Tibial artery (tissue), 4 donors: ENCODE results near the gene TOMM40L.

Source experiments
- DNase-seq, 2 donors: peaks; one replicate each; pipeline ENCODE4 v3.0.0-alpha.2; 2019
- H3K27ac ChIP-seq, 2 donors: fragments of 200-600 bp; sonication (generic) in 1 of 2; 1 replicate in 1 of 2; 2 replicates in 1 of 2; pipeline ENCODE4 v1.5.1; 2018 to 2019; ENCODE audit warnings: mild to moderate bottlenecking in 1 of 2
- H3K27me3 ChIP-seq, 2 donors: fragments of 200-600 bp; sonication (generic) in 1 of 2; one replicate each; pipeline versions ENCODE4 v1.5.1 to v1.6.0; 2016 to 2019
- H3K36me3 ChIP-seq, 3 donors: fragments of 200-600 bp; sonication (generic) in 2 of 3; one replicate each; pipeline ENCODE4 v1.5.1; 2016 to 2019; ENCODE audit warnings: mild to moderate bottlenecking in 2 of 3
- H3K4me1 ChIP-seq, 4 donors: fragments of 200-600 bp; sonication (generic) in 2 of 4; 1 replicate in 3 of 4; 2 replicates in 1 of 4; pipeline ENCODE4 v1.5.1; 2016 to 2019
- H3K4me3 ChIP-seq, 2 donors: fragments of 200-600 bp; sonication (generic) in 1 of 2; 1 replicate in 1 of 2; 2 replicates in 1 of 2; pipeline ENCODE4 v1.5.1; 2018 to 2019; ENCODE audit warnings: mild to moderate bottlenecking in 2 of 2
- H3K9me3 ChIP-seq, 3 donors: fragments of 200-600 bp; sonication (generic) in 1 of 3; one replicate each; pipeline ENCODE4 v1.5.1; 2016 to 2019
- CTCF ChIP-seq, 2 experiments: fragments of 200-600 bp in 1 of 2; fragments of 450-650 bp in 1 of 2; IDR thresholded peaks; one replicate each; pipeline ENCODE4 v1.5.1; 2017 to 2019; ENCODE audit warnings: antibody characterized with exemption in 2 of 2, mild to moderate bottlenecking in 1 of 2, moderate library complexity in 1 of 2
- intact Hi-C: fragments of 100-400 bp; cut with DNase I; formaldehyde crosslinking; loops from one replicate; pipeline ENCODE4 v1.15.0; 2023; ENCODE audit warnings: low total_unique reads

The TOMM40L gene

DNA sequence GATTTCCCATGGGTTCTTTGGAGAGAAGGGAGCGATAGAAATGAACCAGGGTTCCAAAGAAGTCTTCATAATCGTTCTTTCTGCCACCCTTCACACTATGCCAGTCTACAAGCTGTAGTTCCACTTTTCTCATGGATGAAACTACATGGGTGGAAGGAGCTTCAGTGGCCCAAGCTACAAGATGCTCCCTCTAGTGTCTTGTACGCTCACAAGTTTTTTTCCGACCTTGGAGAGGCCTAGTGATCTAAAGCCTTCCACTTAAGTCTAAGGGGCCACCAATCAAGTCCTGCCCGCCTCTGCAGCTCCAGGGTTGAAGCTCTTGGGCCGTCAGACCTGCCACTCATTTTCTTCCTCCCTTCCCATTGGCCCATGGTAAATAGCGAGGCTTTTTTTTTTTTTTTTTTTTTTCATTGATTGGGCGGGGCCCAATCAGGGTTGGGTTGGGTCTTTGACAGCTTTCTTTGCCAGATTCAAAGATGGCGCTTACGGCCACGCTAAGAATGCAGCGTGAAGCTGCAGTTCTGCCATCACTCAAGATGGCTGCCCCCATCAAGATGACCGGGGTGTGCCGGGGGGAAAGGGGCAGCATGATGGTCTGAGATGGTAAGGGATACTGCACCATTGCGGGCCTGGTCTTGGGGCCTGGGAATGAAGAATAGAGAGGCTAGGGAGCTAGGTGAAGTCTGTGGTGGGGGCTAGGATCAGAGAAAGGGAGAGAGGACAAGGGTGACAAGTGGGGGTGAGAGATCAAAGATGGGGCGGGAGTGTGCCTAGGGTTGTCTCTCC, at the start of gene TOMM40L:
TOMM40L (plus strand) TSS at position 527 of the 786 bp plus-strand sequence. CDS start 430 bp downstream, outside the sequence.
- intact Hi-C loops: loop anchor here (5.0 kb wide), 2 partner anchors 82 to 157 kb away; partner anchors contain the start of gene MPZ
- H3K4me1 ChIP-seq: peaks cover 0 to 22% (median 13%) of the 10 kb centered on the region in 4 donors
- H3K4me3 ChIP-seq: peak within 1 kb of the TSS; percentile 57 to 68
- H3K36me3 ChIP-seq: peaks cover 9 to 29% (median 22%) of the 10 kb centered on the region in 3 donors
- peak; percentile 25 to 35 for TF ChIP-seq CTCF (IDR thresholded peaks at IDR 0.05)
- H3K27ac ChIP-seq: peak within 1 kb of the TSS; percentile 63 to 64
- no peaks in the 10 kb centered on the region for H3K27me3 ChIP-seq
- peak; percentile 93 to 95 for DNase-seq
- no peaks in the 10 kb centered on the region for H3K9me3 ChIP-seq

- TF ChIP-seq CTCF (IDR thresholded peaks at IDR 0.05): no peak
- intact Hi-C loops: no loop called here
- no peaks in the 10 kb centered on the region for H3K9me3 ChIP-seq
These were observed 49.3 kb upstream of the TOMM40L start for GRCh38 chr1:161176468-161177111.

DNA sequence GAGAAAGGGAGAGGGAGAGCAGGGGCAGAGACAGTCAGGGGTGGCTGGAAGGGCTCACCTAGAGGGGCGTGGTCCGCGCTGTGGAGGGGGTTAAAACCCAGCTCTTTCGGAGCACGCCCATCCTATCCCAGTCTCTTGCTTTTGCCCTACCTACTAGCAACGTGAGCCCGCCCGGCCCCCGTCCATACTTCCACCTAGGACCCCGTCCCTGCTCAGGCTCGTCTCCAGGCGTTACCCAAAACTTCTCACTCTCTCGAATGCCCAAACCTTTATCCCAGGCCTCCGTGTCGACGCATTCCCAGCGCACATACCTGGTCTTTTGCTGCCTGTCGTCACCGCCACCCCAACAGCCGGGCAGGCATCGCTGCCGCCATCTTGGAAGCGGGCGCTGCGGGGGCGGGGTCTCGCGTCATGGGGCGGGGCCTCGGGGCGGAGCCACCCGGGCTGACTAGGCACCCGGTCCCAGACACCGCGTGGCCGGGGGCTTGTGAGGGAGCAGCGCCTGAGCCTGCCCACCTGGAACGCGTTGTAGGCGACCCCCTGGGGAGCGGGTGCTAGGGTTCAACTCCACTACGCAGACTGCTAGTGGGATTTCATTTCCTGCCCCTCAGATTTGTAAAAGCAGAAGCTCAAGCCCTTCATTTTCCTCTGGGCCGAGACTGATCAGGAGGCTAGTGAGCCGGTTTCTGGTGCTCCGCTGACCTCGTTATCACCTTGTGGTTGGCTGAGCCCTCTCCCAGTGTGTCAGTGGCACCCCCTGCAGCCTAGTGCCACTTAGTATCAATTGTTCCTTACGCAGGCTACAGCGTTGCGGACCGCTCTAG, 48.5 kb upstream of the TOMM40L start, which contains the start of gene B4GALT3:
B4GALT3 (minus strand) TSS at position 396 of the 824 bp plus-strand sequence. CDS start 1,447 bp downstream, outside the sequence.
- Histone ChIP-seq H3K4me1 (peaks cover 0 to 33% (median 24%) of the 10 kb centered on the region in 4 donors), H3K36me3 (peaks cover 10 to 35% (median 12%) of the 10 kb centered on the region in 3 donors), H3K27ac (peak within 1 kb of the TSS; percentile 89 to 94), H3K4me3 (peak within 1 kb of the TSS; percentile 66 to 81), H3K27me3 (no peaks in the 10 kb centered on the region), H3K9me3 (no peaks in the 10 kb centered on the region)
- intact Hi-C loops: no loop called here
- TF ChIP-seq CTCF (IDR thresholded peaks at IDR 0.05): no peak
- peak; percentile 89 to 93 for DNase-seq

More at GRCh38 chr1:161176468-161177111, 49.3 kb upstream of the TOMM40L start:
- Histone ChIP-seq H3K27me3 (no peaks in the 10 kb centered on the region), H3K36me3 (peaks cover 15 to 43% (median 17%) of the 10 kb centered on the region in 3 donors), H3K4me1 (peaks cover 0 to 40% (median 25%) of the 10 kb centered on the region in 4 donors), H3K27ac (peak overlapping the region; percentile 89 to 94), H3K4me3 (peak overlapping the region; percentile 66 to 81)
- DNase-seq: no peak

GRCh38 chr1:161177936-161178244, 48.0 kb upstream of the TOMM40L start:
- intact Hi-C loops: no loop called here
- no peak for TF ChIP-seq CTCF (IDR thresholded peaks at IDR 0.05)
- Histone ChIP-seq H3K4me1 (peaks cover 0 to 28% (median 20%) of the 10 kb centered on the region in 4 donors), H3K27me3 (no peaks in the 10 kb centered on the region), H3K36me3 (peaks cover 7 to 32% (median 12%) of the 10 kb centered on the region in 3 donors), H3K27ac (peak overlapping the region; percentile 89 to 94), H3K4me3 (peak overlapping the region; percentile 66 to 81), H3K9me3 (no peaks in the 10 kb centered on the region)
- no peak for DNase-seq

DNA sequence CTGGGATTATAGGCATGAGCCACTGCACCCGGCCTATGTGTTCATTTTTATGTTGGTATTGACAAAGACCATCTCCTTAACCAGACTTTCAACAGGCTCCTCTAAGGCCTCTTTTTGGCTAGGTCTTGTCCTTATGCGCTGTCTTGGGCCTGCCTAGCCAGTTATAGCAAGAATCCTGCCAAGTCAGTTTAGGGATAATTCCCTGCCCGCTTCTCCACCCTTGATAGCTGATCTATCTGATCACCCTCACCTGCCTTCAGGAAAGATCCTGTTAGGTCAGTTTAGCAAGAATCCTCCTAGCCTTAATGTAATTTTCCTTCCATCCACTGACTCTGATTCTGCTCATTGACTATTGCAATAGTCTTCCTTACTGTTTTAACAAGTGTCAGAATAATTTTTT, 46.2 kb upstream of the TOMM40L start:
- Histone ChIP-seq H3K4me3 (no peak overlapping the region), H3K27me3 (no peaks in the 10 kb centered on the region), H3K9me3 (no peaks in the 10 kb centered on the region), H3K4me1 (peaks cover 0 to 24% (median 12%) of the 10 kb centered on the region in 4 donors), H3K27ac (no peak overlapping the region), H3K36me3 (peaks cover 0 to 14% (median 3%) of the 10 kb centered on the region in 3 donors)
- DNase-seq: peak in 1 of 2 donors; percentile 20
- intact Hi-C loops: no loop called here
- no peak for TF ChIP-seq CTCF (IDR thresholded peaks at IDR 0.05)
